Gastroesophageal sphincter (tissue), 4 donors: ENCODE results near the gene EME1. TPM values are rescaled to one million over a fixed set of nuclear protein-coding genes. Genes with fewer than 3 reads are reported as not detected.

Source experiments
- ATAC-seq: fragments of 150-250 bp; one replicate; pipeline ENCODE4 v1.9.1; 2016; ENCODE audit warnings: mild to moderate bottlenecking, moderate library complexity
- H3K27ac ChIP-seq, 4 donors: fragments of 200-600 bp; sonication (generic) in 3 of 4; 1 replicate in 3 of 4; 2 replicates in 1 of 4; pipeline ENCODE4 v1.5.1; 2016 to 2019
- H3K27me3 ChIP-seq: fragments of 200-600 bp; sonication (generic); one replicate; pipeline ENCODE4 v1.5.1; 2019
- H3K36me3 ChIP-seq, 2 donors: fragments of 200-600 bp; sonication (generic); one replicate each; pipeline ENCODE4 v1.5.1; 2019; ENCODE audit warnings: control low read depth in 1 of 2
- H3K4me1 ChIP-seq, 3 donors: fragments of 200-600 bp; sonication (generic); 1 replicate in 2 of 3; 2 replicates in 1 of 3; pipeline ENCODE4 v1.5.1; 2016 to 2019; ENCODE audit warnings: control low read depth in 2 of 3
- H3K4me3 ChIP-seq, 2 donors: fragments of 200-600 bp; sonication (generic); one replicate each; pipeline ENCODE4 v1.5.1; 2019; ENCODE audit warnings: mild to moderate bottlenecking in 1 of 2, moderate library complexity in 1 of 2
- H3K9me3 ChIP-seq, 3 donors: fragments of 200-600 bp; sonication (generic); one replicate each; pipeline ENCODE4 v1.5.1; 2017 to 2019; ENCODE audit warnings: control low read depth in 2 of 3
- EP300 ChIP-seq: sonication (generic); formaldehyde crosslinking; IDR thresholded peaks from one replicate; pipeline ENCODE4 v1.6.1; 2017; ENCODE audit warnings: antibody characterized with exemption, mild to moderate bottlenecking
- POLR2A ChIP-seq, 2 donors: fragments of 450-650 bp; IDR thresholded peaks; one replicate each; pipeline ENCODE4 v1.6.1; 2017; ENCODE audit warnings: antibody characterized with exemption in 2 of 2, mild to moderate bottlenecking in 2 of 2, moderate library complexity in 1 of 2
- POLR2AphosphoS5 ChIP-seq: sonication (generic); formaldehyde crosslinking; IDR thresholded peaks from one replicate; pipeline ENCODE4 v1.6.1; 2017; ENCODE audit warnings: antibody characterized with exemption
- WGBS, 2 donors: methylation state at CpG; one replicate each; pipeline ENCODE4 v1.1.5; 2018; ENCODE audit warnings: low coverage in 1 of 2; 5-methylcytosine and 5-hydroxymethylcytosine counted together
- small RNA-seq, 4 donors: library from RNA; depleted of rRNA; stranded (forward); fragments of <200 nt; gene quantifications; one replicate each; pipeline ENCODE3, GENCODE V24; 2016
- total RNA-seq, 4 donors: library from RNA; depleted of rRNA; stranded (reverse); fragments of >200 nt; gene quantifications; one replicate each; pipeline ENCODE4 v1.1.0, GENCODE V29; 2016
- TF ChIP-seq, protein P1 (sequence below), 4 experiments: fragments of 200-600 bp in 2 of 4; fragments of 450-650 bp in 2 of 4; sonication (generic) in 1 of 4; IDR thresholded peaks; one replicate each; pipeline ENCODE4 v1.5.1; 2017 to 2019; ENCODE audit warnings: antibody characterized with exemption in 4 of 4, mild to moderate bottlenecking in 2 of 4, moderate library complexity in 2 of 4

Gene EME1
- total RNA-seq, 4 donors from 2014 or later, result 0.54 TPM; not detected in 3

DNA sequence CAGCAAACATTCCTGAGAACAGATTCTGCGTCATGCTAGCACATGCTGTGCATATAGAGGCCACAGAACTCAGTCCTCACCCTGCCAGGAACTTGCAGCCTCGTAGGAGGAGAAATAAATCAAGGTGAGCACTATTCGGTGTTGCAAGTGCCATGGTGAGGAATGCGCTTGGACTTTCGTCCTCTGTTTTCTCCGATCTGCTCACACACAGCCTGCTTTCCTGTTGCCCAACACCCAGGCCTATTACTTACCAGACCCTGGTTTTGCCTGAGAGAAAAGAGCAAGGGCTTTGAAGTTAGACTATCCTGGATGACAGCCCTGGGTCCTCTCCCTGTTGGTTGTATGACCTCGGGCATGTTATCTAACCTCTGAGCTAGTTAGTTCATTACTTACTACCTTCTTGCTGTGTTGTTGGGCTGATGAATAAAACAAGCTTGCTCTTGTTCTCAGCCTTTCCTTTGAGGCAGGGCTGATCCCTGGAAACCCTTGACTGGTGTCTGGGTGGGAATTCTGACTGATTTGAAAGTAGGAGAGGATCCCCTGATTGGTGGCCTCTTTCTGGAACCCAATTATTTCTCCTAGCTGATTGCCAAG lies 55.9 kb downstream of the EME1 start:
- WGBS, 2 donors, result 86 to 87% methylated on average over 7 of the region's 7 CpGs
- Histone ChIP-seq H3K4me3 (no peak overlapping the region), H3K27me3 (no peaks in the 10 kb centered on the region), H3K9me3 (no peaks in the 10 kb centered on the region), H3K4me1 (peaks cover 0 to 49% (median 10%) of the 10 kb centered on the region in 3 donors), H3K36me3 (peaks cover 0 to 5% of the 10 kb centered on the region in 2 donors), H3K27ac (no peak overlapping the region)
- ATAC-seq, result no peak
- TF ChIP-seq POLR2A (IDR thresholded peaks at IDR 0.05) (no peak), EP300 (no peak), POLR2AphosphoS5 (no peak)
- TF ChIP-seq, protein P1, sequence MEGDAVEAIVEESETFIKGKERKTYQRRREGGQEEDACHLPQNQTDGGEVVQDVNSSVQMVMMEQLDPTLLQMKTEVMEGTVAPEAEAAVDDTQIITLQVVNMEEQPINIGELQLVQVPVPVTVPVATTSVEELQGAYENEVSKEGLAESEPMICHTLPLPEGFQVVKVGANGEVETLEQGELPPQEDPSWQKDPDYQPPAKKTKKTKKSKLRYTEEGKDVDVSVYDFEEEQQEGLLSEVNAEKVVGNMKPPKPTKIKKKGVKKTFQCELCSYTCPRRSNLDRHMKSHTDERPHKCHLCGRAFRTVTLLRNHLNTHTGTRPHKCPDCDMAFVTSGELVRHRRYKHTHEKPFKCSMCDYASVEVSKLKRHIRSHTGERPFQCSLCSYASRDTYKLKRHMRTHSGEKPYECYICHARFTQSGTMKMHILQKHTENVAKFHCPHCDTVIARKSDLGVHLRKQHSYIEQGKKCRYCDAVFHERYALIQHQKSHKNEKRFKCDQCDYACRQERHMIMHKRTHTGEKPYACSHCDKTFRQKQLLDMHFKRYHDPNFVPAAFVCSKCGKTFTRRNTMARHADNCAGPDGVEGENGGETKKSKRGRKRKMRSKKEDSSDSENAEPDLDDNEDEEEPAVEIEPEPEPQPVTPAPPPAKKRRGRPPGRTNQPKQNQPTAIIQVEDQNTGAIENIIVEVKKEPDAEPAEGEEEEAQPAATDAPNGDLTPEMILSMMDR (IDR thresholded peaks at IDR 0.05), result no peak

DNA sequence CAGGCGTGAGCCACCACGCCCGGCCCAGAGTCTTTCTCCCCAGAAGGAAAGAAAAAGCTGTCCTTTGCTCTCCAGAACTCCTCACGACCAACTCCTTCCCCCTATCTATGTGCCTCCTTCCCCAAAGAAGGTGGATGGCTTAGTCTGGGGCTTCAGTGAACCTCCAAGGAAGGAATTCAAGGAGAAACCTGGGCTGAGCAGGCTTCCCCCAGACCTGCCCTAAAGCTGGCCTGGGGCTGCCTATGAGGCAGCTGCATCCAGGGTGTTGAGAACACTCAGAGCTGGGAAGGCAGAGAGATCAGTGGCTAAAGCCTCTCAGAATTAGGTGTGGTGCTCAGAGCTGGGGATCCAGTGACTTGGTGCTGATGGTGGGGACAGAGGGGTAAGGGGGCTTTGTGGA lies 56.8 kb downstream of the EME1 start:
- H3K27me3 ChIP-seq, result no peaks in the 10 kb centered on the region
- no peaks in the 10 kb centered on the region for H3K9me3 ChIP-seq
- no peak for ATAC-seq
- H3K36me3 ChIP-seq, result peaks cover 0 to 5% of the 10 kb centered on the region in 2 donors
- peaks cover 0 to 42% (median 10%) of the 10 kb centered on the region in 3 donors for H3K4me1 ChIP-seq
- H3K27ac ChIP-seq, result no peak overlapping the region
- WGBS, 2 donors, result 100% methylated on average over 2 of the region's 4 CpGs; no CpG with 5 or more reads in 1 of the 2 donors
- no peak overlapping the region for H3K4me3 ChIP-seq
- TF ChIP-seq, protein P1 (IDR thresholded peaks at IDR 0.05), result no peak
- TF ChIP-seq POLR2AphosphoS5 (no peak), EP300 (no peak), POLR2A (IDR thresholded peaks at IDR 0.05) (no peak)

Small RNA genes lying within 50 kb of the gene (small RNA-seq; reads per million reads assigned to genes)
- gene RF00019, result 0 reads per million in 4 donors

Other genes with a start within 250 kb of the EME1 start
- 1 to 10 TPM; 1.3 to 2.8 (median 2.3) TPM for gene SAMD14, start 243.1 kb upstream of the EME1 start, total RNA-seq
- gene PPP1R9B, start 222.6 kb upstream of the EME1 start, total RNA-seq, result 10 to 100 TPM; 23.3 to 38.1 (median 30.8) TPM
- 100 to 1,000 TPM in 2 of 4 donors, 10 to 100 TPM in 2; 58.1 to 145 (median 93.4) TPM for gene SGCA, start 207.2 kb upstream of the EME1 start, total RNA-seq
- gene COL1A1, start 171.6 kb upstream of the EME1 start, total RNA-seq, result 10 to 100 TPM; 14.6 to 92.9 (median 69.7) TPM
- gene TMEM92, start 98.8 kb upstream of the EME1 start, total RNA-seq, result under 1 TPM in 1 of 4 donors, not detected in 3; 0.16 TPM
- 10 to 100 TPM; 19.4 to 30.7 (median 23.4) TPM for gene XYLT2, start 27.1 kb upstream of the EME1 start, total RNA-seq
- 10 to 100 TPM; 40.3 to 62.1 (median 52.2) TPM for gene MRPL27, start within 50 bp of the EME1 start, total RNA-seq
- gene LRRC59, start 24.3 kb downstream of the EME1 start, total RNA-seq, result 10 to 100 TPM; 34.4 to 76.6 (median 50.3) TPM
- 10 to 100 TPM; 11.5 to 23.3 (median 16.1) TPM for gene ACSF2, start 53.0 kb downstream of the EME1 start, total RNA-seq
- not detected for gene CHAD, start 95.7 kb downstream of the EME1 start, total RNA-seq
- 10 to 100 TPM; 10.7 to 26.3 (median 21.3) TPM for gene RSAD1, start 105.6 kb downstream of the EME1 start, total RNA-seq
- under 1 TPM in 2 of 4 donors, not detected in 2; 0.27 to 0.31 TPM for gene MYCBPAP, start 135.2 kb downstream of the EME1 start, total RNA-seq
- 1 to 10 TPM in 1 of 4 donors, not detected in 3; 7.3 TPM for gene EPN3, start 159.5 kb downstream of the EME1 start, total RNA-seq
- 10 to 100 TPM; 45.0 to 75.3 (median 59.8) TPM for gene SPATA20, start 173.9 kb downstream of the EME1 start, total RNA-seq
- gene CACNA1G, start 187.5 kb downstream of the EME1 start, total RNA-seq, result under 1 TPM in 3 of 4 donors, not detected in 1; 0.15 to 0.94 (median 0.16) TPM